GM13977 (cell line): ENCODE results near the gene MAP1S.
A peak's percentile ranks its signal among the peaks of the same experiment; 100 is the strongest.

ENCODE experiments used
- DNase-seq: peaks from one replicate; pipeline ENCODE4 v3.0.0; 2012; ENCODE audit warnings: low spot score
- CTCF ChIP-seq: IDR thresholded peaks from 2 replicates; pipeline ENCODE4 v1.5.1; 2012; ENCODE audit warnings: mild to moderate bottlenecking, control low read depth; ENCODE audit not compliant: insufficient read depth; ENCODE audit errors: extremely low read depth, missing control alignments
- in situ Hi-C: fragments of 300-500 bp; cut with MboI; formaldehyde crosslinking; loops from one replicate; pipeline ENCODE4 v1.12.0; 2022; ENCODE audit warnings: low sequenced_read_pairs, low pct_unique_long_range_greater_than_20kb, mixed read lengths, inconsistent platforms; ENCODE audit not compliant: unreplicated experiment

Gene MAP1S

GRCh38 chr19:17752865-17753639 lies 33.8 kb downstream of the MAP1S start:
- no peak for TF ChIP-seq CTCF
- no peak for DNase-seq
- in situ Hi-C loops: no loop called here

DNA sequence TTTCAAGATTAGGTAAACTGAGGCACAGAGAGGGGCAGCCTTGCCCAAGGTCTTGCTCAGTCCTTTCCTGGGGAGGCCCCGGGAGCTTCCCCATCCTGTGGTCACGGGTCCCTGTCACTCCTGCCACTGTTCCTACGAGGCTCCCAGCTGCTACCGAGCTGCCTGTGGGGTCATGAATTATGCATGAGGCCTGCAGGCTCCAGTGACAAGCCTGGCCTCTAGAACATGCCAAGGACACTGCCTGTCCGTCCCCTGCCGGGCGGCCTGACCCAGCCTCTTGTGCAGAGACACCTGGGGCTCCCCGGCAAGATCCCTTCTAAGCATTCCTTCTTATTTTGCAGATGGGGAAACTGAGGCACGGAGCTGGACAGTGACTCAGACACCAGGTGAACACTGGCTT lies 34.7 kb downstream of the MAP1S start:
- in situ Hi-C loops: no loop called here
- no peak for TF ChIP-seq CTCF
- DNase-seq: no peak

- in situ Hi-C loops: no loop called here
- peak; percentile 44 for TF ChIP-seq CTCF
- peak; percentile 80 for DNase-seq
Measured at GRCh38 chr19:17754634-17755442, 35.6 kb downstream of the MAP1S start.

GRCh38 chr19:17755443-17755890 lies 36.2 kb downstream of the MAP1S start:
- DNase-seq: no peak
- no peak for TF ChIP-seq CTCF
- in situ Hi-C loops: no loop called here

DNA sequence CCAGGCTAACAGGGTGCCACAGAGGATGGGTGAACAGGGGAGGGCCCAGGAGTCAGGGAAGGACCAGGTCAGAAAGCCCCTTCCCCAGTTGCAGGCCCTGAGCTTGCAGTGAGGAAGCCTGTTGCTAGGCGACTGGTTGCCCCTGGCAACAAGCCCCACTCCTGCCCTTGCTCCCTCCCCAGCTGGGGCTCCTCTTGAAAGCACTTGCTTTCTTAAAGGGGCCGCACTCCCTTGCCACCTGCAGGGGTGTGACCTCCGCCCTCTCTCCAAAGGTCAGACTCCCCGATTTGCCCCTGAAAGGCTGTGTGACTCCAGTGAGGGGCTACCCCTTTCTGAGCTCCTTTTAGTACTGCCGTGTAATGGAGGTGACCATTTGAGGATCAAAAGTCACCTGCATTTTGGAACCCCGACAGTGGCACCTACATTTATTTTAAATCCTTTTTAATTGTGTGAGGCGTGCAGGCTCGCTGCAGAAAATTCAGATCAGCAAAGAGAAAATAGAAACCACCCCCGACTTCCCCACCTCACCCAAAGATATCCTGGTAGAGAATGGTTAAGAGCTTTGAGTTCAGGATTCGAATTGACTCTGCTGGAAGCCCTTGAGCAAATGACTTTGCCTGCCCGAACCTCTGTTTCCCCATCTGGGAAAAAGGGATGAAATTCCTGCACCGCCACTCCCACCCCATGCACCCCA lies 36.8 kb downstream of the MAP1S start:
- peak; percentile 74 for DNase-seq
- in situ Hi-C loops: no loop called here

More for the DNA sequence above, 36.8 kb downstream of the MAP1S start:
- TF ChIP-seq CTCF: no peak
